Measurements from ENCODE around the gene SYTL3. TPM values are rescaled to one million over a fixed set of nuclear protein-coding genes. Genes with fewer than 3 reads are reported as not detected.

Gene SYTL3
- total RNA-seq, 6 donors from 2014 or later, result 10.3 to 28.3 (median 20.0) TPM

GRCh38 chr6:158737710-158738615 is 88.1 kb downstream of the SYTL3 start:
- H3K9me3 ChIP-seq, result peaks cover 0 to 8% (median 4%) of the 10 kb centered on the region in 4 donors
- no peak overlapping the region for H3K27ac ChIP-seq
- 78 to 82% methylated on average over 12 of the region's 12 CpGs for WGBS, 2 donors
- H3K27me3 ChIP-seq, result no peaks in the 10 kb centered on the region
- TF ChIP-seq, protein P1, sequence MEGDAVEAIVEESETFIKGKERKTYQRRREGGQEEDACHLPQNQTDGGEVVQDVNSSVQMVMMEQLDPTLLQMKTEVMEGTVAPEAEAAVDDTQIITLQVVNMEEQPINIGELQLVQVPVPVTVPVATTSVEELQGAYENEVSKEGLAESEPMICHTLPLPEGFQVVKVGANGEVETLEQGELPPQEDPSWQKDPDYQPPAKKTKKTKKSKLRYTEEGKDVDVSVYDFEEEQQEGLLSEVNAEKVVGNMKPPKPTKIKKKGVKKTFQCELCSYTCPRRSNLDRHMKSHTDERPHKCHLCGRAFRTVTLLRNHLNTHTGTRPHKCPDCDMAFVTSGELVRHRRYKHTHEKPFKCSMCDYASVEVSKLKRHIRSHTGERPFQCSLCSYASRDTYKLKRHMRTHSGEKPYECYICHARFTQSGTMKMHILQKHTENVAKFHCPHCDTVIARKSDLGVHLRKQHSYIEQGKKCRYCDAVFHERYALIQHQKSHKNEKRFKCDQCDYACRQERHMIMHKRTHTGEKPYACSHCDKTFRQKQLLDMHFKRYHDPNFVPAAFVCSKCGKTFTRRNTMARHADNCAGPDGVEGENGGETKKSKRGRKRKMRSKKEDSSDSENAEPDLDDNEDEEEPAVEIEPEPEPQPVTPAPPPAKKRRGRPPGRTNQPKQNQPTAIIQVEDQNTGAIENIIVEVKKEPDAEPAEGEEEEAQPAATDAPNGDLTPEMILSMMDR (IDR thresholded peaks at IDR 0.05), result no peak
- TF ChIP-seq POLR2AphosphoS5 (IDR thresholded peaks at IDR 0.05), result no peak
- peak in 1 of 2 donors; percentile 38 for ATAC-seq (ENCODE audit: low FRiP score in 2 of 2)
- no peaks in the 10 kb centered on the region for H3K36me3 ChIP-seq
- H3K4me3 ChIP-seq, result no peak overlapping the region
- H3K4me1 ChIP-seq, result no peaks in the 10 kb centered on the region
- no peak for DNase-seq

DNA sequence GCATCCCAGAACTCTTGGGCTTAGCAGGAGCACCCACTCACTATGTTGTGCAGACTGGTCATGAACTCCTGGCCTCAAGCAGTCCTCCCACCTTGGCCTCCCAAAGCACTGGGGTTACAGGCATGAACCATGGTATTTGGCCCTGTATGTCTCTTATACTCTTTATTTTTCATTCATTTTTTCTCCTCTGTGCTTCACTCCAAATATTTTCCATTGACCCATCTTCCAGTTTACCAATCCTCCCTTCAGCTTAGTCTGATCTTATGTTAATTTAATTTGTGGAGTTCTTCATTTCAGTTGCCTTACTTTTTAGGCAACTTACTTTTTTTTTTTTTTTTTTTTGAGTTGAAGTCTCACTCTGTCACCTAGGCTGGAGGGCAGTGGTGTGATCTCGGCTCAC is 89.8 kb downstream of the SYTL3 start:
- peaks cover 0 to 8% (median 4%) of the 10 kb centered on the region in 4 donors for H3K9me3 ChIP-seq
- ATAC-seq (ENCODE audit: low FRiP score in 2 of 2), result no peak
- DNase-seq, result no peak
- no peaks in the 10 kb centered on the region for H3K36me3 ChIP-seq
- no peaks in the 10 kb centered on the region for H3K4me1 ChIP-seq
- H3K27ac ChIP-seq, result no peak overlapping the region
- H3K4me3 ChIP-seq, result no peak overlapping the region
- 95 to 100% methylated on average over 1 of the region's 1 CpG for WGBS, 2 donors
- TF ChIP-seq, protein P1 (IDR thresholded peaks at IDR 0.05), result no peak
- TF ChIP-seq POLR2A (IDR thresholded peaks at IDR 0.05), result no peak
- no peak for TF ChIP-seq POLR2AphosphoS5 (IDR thresholded peaks at IDR 0.05)
- no peak for TF ChIP-seq EP300 (IDR thresholded peaks at IDR 0.05)
- no peaks in the 10 kb centered on the region for H3K27me3 ChIP-seq

DNA sequence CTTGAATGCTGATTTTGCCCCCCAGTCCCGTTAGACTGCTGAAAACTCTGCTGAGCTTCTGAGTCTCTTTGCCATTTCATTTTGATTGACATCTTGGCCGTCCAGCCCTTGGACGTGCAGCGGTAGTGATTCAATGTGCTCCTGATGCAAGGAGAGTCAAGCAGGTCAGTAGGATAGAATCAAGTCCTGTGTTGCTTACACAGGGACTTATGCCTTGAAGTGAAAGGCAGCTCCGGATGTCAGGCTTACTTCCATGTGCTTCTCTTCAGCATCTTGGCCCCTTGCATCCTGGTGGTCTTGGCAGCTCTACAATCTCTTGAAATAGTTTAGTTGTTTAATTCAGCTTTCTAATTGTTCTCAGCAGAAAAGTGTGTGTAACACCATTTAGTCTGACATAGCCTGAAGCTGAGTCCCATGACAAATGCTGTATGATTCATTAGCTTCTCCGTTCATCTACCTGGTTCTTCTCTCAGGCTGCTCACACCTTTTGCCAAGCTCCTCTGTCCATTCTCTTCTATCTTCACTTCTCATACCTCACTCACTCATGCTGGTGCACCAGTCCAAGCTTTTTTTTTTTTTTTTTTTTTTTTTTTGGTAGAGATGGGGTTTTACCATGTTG is 93.3 kb downstream of the SYTL3 start:
- WGBS, 2 donors, result 80 to 89% methylated on average over 5 to 6 of the region's 6 CpGs
- H3K27ac ChIP-seq, result no peak overlapping the region
- peaks cover 0 to 3% (median 0%) of the 10 kb centered on the region in 4 donors for H3K36me3 ChIP-seq
- no peak overlapping the region for H3K4me3 ChIP-seq
- no peaks in the 10 kb centered on the region for H3K4me1 ChIP-seq
- H3K27me3 ChIP-seq, result no peaks in the 10 kb centered on the region
- H3K9me3 ChIP-seq, result peaks cover 0 to 8% (median 4%) of the 10 kb centered on the region in 4 donors
- no peak for ATAC-seq (ENCODE audit: low FRiP score in 2 of 2)
- DNase-seq, result no peak
- TF ChIP-seq EP300 (IDR thresholded peaks at IDR 0.05) (no peak), POLR2AphosphoS5 (IDR thresholded peaks at IDR 0.05) (no peak), POLR2A (IDR thresholded peaks at IDR 0.05) (no peak)
- TF ChIP-seq, protein P1 (IDR thresholded peaks at IDR 0.05), result no peak

- Histone ChIP-seq H3K4me1 (no peaks in the 10 kb centered on the region), H3K27ac (no peak overlapping the region), H3K36me3 (peaks cover 0 to 3% (median 0%) of the 10 kb centered on the region in 4 donors), H3K4me3 (no peak overlapping the region), H3K9me3 (no peaks in the 10 kb centered on the region), H3K27me3 (no peaks in the 10 kb centered on the region)
- 87 to 96% methylated on average over 5 of the region's 5 CpGs for WGBS, 2 donors
- DNase-seq, result no peak
- ATAC-seq (ENCODE audit: low FRiP score in 2 of 2), result no peak
- no peak for TF ChIP-seq POLR2AphosphoS5 (IDR thresholded peaks at IDR 0.05)
- TF ChIP-seq, protein P1 (IDR thresholded peaks at IDR 0.05), result no peak
- TF ChIP-seq POLR2A (IDR thresholded peaks at IDR 0.05), result no peak
- TF ChIP-seq EP300 (IDR thresholded peaks at IDR 0.05), result no peak
These were observed 95.2 kb downstream of the SYTL3 start for GRCh38 chr6:158744986-158745430.

Data from upper lobe of left lung (tissue), 6 donors.